H1 (cell line): ENCODE data around the gene ADPGK. TPM values are rescaled to one million over a fixed set of nuclear protein-coding genes. Genes with fewer than 3 reads are reported as not detected.

Experiments used
- CTCF ChIA-PET: fragments of 300-600 bp; sonication (Branson Sonifier 250); formaldehyde crosslinking; loops from one replicate; lab custom pipeline; 2021; ENCODE audit not compliant: partially characterized antibody; lab: Charles Lee
- POLR2A ChIA-PET: fragments of 300-600 bp; sonication (Branson Sonifier 250); formaldehyde crosslinking; loops from one replicate; lab custom pipeline; 2021; ENCODE audit warnings: inconsistent platforms; ENCODE audit not compliant: partially characterized antibody; lab: Charles Lee
- DNase-seq, 2 experiments: peaks; one replicate each; pipeline versions ENCODE4 v3.0.0 to v3.0.0-alpha.2; 2010 to 2022; ENCODE audit warnings: low spot score in 2 of 2, low read depth in 1 of 2, mixed read lengths in 1 of 2
- FAIRE-seq: peaks from 2 replicates; lab custom pipeline; 2011; peaks lifted over from hg19 to GRCh38; lab: Jason Lieb, UNC
- H2AFZ ChIP-seq: 2 replicates; pipeline ENCODE4 v1.8.1; 2012; ENCODE audit warnings: low read length, inconsistent platforms
- H2AK5ac ChIP-seq: 2 replicates; pipeline ENCODE4 v1.6.1; 2013; ENCODE audit warnings: low read depth, low read length
- H2BK120ac ChIP-seq: replicated peaks from 2 replicates; pipeline ENCODE3; 2013; ENCODE audit warnings: low read depth, low read length, inconsistent platforms
- H2BK12ac ChIP-seq: 2 replicates; pipeline ENCODE4 v1.6.1; 2013; ENCODE audit warnings: low read depth, low read length
- H2BK15ac ChIP-seq: 2 replicates; pipeline ENCODE4 v1.6.1; 2013; ENCODE audit warnings: low read length
- H2BK20ac ChIP-seq: 2 replicates; pipeline ENCODE4 v1.6.1; 2013; ENCODE audit warnings: low read length
- H2BK5ac ChIP-seq: 2 replicates; pipeline ENCODE4 v1.6.1; 2013; ENCODE audit warnings: low read depth, low read length
- H3K14ac ChIP-seq: 2 replicates; pipeline ENCODE4 v1.6.1; 2013; ENCODE audit warnings: inconsistent platforms; ENCODE audit not compliant: insufficient read length
- H3K18ac ChIP-seq: 2 replicates; pipeline ENCODE4 v1.6.1; 2013; ENCODE audit warnings: low read length; ENCODE audit errors: extremely low read depth
- H3K23ac ChIP-seq: 2 replicates; pipeline ENCODE4 v1.6.1; 2013; ENCODE audit warnings: inconsistent platforms; ENCODE audit not compliant: insufficient read length
- H3K23me2 ChIP-seq: 2 replicates; pipeline ENCODE4 v1.6.1; 2013; ENCODE audit warnings: low read depth, low read length
- H3K27ac ChIP-seq: 2 replicates; pipeline ENCODE4 v1.6.1; 2011; ENCODE audit warnings: low read depth, low read length, inconsistent platforms
- H3K27me3 ChIP-seq, 4 experiments: replicated peaks in 1 of 4; 1 replicate in 1 of 4; 2 replicates in 3 of 4; pipeline versions ENCODE4 v1.6.1 to v1.8.1; 2011 to 2013; ENCODE audit warnings: low read length in 3 of 4, mild to moderate bottlenecking in 3 of 4, inconsistent platforms in 2 of 4, mixed read lengths in 2 of 4, moderate library complexity in 1 of 4; ENCODE audit not compliant: control insufficient read depth in 3 of 4, insufficient read depth in 3 of 4; ENCODE audit errors: extremely low read depth in 1 of 4
- H3K36me3 ChIP-seq, 4 experiments: 2 replicates each; pipeline versions ENCODE4 v1.6.1 to v1.8.1; 2011 to 2013; ENCODE audit warnings: mild to moderate bottlenecking in 4 of 4, low read length in 3 of 4, moderate library complexity in 2 of 4, control low read depth in 1 of 4, inconsistent platforms in 1 of 4; ENCODE audit not compliant: insufficient read depth in 4 of 4, control insufficient read depth in 2 of 4
- H3K4ac ChIP-seq: replicated peaks from 2 replicates; pipeline ENCODE3; 2013; ENCODE audit warnings: low read length, low read depth, mixed read lengths, inconsistent platforms; ENCODE audit not compliant: insufficient read length
- H3K4me1 ChIP-seq, 4 experiments: replicated peaks in 1 of 4; 1 replicate in 1 of 4; 2 replicates in 3 of 4; pipeline versions ENCODE4 v1.6.1 to v1.8.1; 2011 to 2013; ENCODE audit warnings: low read length in 3 of 4, inconsistent platforms in 2 of 4, mixed read lengths in 1 of 4; ENCODE audit not compliant: insufficient read depth in 4 of 4, control insufficient read depth in 3 of 4
- H3K4me2 ChIP-seq, 2 experiments: 2 replicates each; pipeline versions ENCODE4 v1.6.1 to v1.8.1; 2011 to 2013; ENCODE audit warnings: low read depth in 2 of 2, low read length in 2 of 2, control low read depth in 1 of 2, inconsistent platforms in 1 of 2, mild to moderate bottlenecking in 1 of 2; ENCODE audit not compliant: insufficient read depth in 1 of 2
- H3K4me3 ChIP-seq, 4 experiments: fragments of 200-600, 300-600 bp in 1 of 4; sonication (generic), shearing (Covaris generic), sonication (Bioruptor Twin) in 1 of 4; 2 replicates each; pipeline versions ENCODE4 v1.5.1 to v1.8.1; 2011 to 2016; ENCODE audit warnings: low read length in 4 of 4, low read depth in 3 of 4, control low read depth in 2 of 4, inconsistent platforms in 2 of 4, mild to moderate bottlenecking in 2 of 4, mixed read lengths in 1 of 4, moderate library complexity in 1 of 4; ENCODE audit not compliant: insufficient read depth in 2 of 4; ENCODE audit errors: extremely low read depth in 1 of 4
- H3K56ac ChIP-seq: replicated peaks from 2 replicates; pipeline ENCODE3; 2013; ENCODE audit warnings: low read depth, mild to moderate bottlenecking, mixed read lengths, low read length, inconsistent platforms; ENCODE audit not compliant: insufficient read length
- H3K79me1 ChIP-seq: 2 replicates; pipeline ENCODE4 v1.6.1; 2013; ENCODE audit warnings: low read depth, low read length, control low read depth
- H3K79me2 ChIP-seq, 2 experiments: 2 replicates each; pipeline versions ENCODE4 v1.6.1 to v1.8.1; 2012 to 2013; ENCODE audit warnings: low read length in 2 of 2, mild to moderate bottlenecking in 2 of 2, inconsistent platforms in 1 of 2; ENCODE audit not compliant: insufficient read depth in 2 of 2, control insufficient read depth in 1 of 2
- H3K9ac ChIP-seq, 4 experiments: replicated peaks in 1 of 4; 1 replicate in 1 of 4; 2 replicates in 3 of 4; pipeline versions ENCODE4 v1.6.1 to v1.8.1; 2011 to 2013; ENCODE audit warnings: low read depth in 3 of 4, low read length in 3 of 4, control low read depth in 2 of 4, mild to moderate bottlenecking in 2 of 4, moderate library complexity in 2 of 4, inconsistent platforms in 1 of 4; ENCODE audit errors: extremely low read depth in 1 of 4
- H3K9me3 ChIP-seq, 2 experiments: 2 replicates each; pipeline versions ENCODE4 v1.6.1 to v1.8.1; 2012 to 2013; ENCODE audit warnings: mild to moderate bottlenecking in 2 of 2, moderate library complexity in 2 of 2, control low read depth in 1 of 2, inconsistent platforms in 1 of 2, low read depth in 1 of 2, low read length in 1 of 2, mixed read lengths in 1 of 2; ENCODE audit not compliant: insufficient read depth in 2 of 2
- H4K20me1 ChIP-seq, 2 experiments: replicated peaks in 1 of 2; 2 replicates each; pipeline versions ENCODE3 to v1.8.1; 2011 to 2013; ENCODE audit warnings: inconsistent platforms in 2 of 2, low read length in 2 of 2, mild to moderate bottlenecking in 1 of 2; ENCODE audit not compliant: insufficient read depth in 2 of 2, control insufficient read depth in 1 of 2
- H4K5ac ChIP-seq: 2 replicates; pipeline ENCODE4 v1.6.1; 2013; ENCODE audit warnings: low read length, low read depth, mixed read lengths, inconsistent platforms; ENCODE audit not compliant: insufficient read length
- H4K8ac ChIP-seq: 2 replicates; pipeline ENCODE4 v1.8.0; 2013; ENCODE audit warnings: mild to moderate bottlenecking, moderate library complexity, low read length, inconsistent platforms; ENCODE audit not compliant: insufficient read depth; ENCODE audit errors: extremely low read depth
- H4K91ac ChIP-seq: replicated peaks from 2 replicates; pipeline ENCODE3; 2013; ENCODE audit warnings: low read length, mixed read lengths, inconsistent platforms; ENCODE audit not compliant: insufficient read length
- EP300 ChIP-seq, 2 experiments: IDR thresholded peaks; 1 replicate in 1 of 2; 2 replicates in 1 of 2; pipeline ENCODE4 v1.6.1; 2011 to 2012; ENCODE audit warnings: low read depth in 2 of 2, low read length in 2 of 2, mild to moderate bottlenecking in 2 of 2, borderline replicate concordance in 1 of 2, inconsistent platforms in 1 of 2, moderate library complexity in 1 of 2
- GABPA ChIP-seq: IDR thresholded peaks from 2 replicates; pipeline ENCODE4 v1.6.1; 2011; ENCODE audit warnings: mild to moderate bottlenecking, low read length, moderate library complexity, borderline replicate concordance; ENCODE audit not compliant: insufficient read depth
- YY1 ChIP-seq: IDR thresholded peaks from 2 replicates; pipeline ENCODE4 v1.6.1; 2011; ENCODE audit warnings: low read depth, mild to moderate bottlenecking, low read length
- WGBS, 2 experiments: shearing (Covaris generic) in 1 of 2; methylation state at CpG; one replicate each; pipeline versions ENCODE4 v1.1.6 to v1.1.7; 2013 to 2015; ENCODE audit warnings: low lambda C conversion rate in 2 of 2, mixed read lengths in 2 of 2, inconsistent platforms in 1 of 2, low coverage in 1 of 2, missing lambda C conversion rate in 1 of 2; ENCODE audit not compliant: insufficient replicate concordance in 2 of 2, insufficient coverage in 1 of 2, insufficient read length in 1 of 2; ENCODE audit errors: extremely low coverage in 1 of 2, missing lambda C conversion rate in 1 of 2; 5-methylcytosine and 5-hydroxymethylcytosine counted together
- polyA plus RNA-seq, 7 experiments: library from polyadenylated mRNA; depleted of rRNA in 3 of 7; stranded (reverse) in 5 of 7; unstranded in 2 of 7; fragments of >200 nt in 5 of 7; fragments of 200-250 nt in 2 of 7; gene quantifications; 1 replicate in 5 of 7; 2 replicates in 1 of 7; 4 replicates in 1 of 7; pipeline versions ENCODE4 v1.2.1 to v1.2.3, GENCODE V29; 2011 to 2013; ENCODE audit warnings: missing spikeins in 2 of 7, mixed read lengths in 2 of 7
- total RNA-seq: library from RNA; stranded (reverse); fragmentation: NEBNext Ultra II Directional; extraction: Animal tissue kit (Norgen Biotek cat#: 25700); gene quantifications from 2 replicates; pipeline ENCODE4 v1.2.1, GENCODE V29; 2021

Gene ADPGK
- total and polyA plus RNA-seq, 2 of the 8 experiments (the other 6 are each of a cell fraction or from before 2014, with no cell fraction given), result 32.2 to 38.2 TPM

DNA sequence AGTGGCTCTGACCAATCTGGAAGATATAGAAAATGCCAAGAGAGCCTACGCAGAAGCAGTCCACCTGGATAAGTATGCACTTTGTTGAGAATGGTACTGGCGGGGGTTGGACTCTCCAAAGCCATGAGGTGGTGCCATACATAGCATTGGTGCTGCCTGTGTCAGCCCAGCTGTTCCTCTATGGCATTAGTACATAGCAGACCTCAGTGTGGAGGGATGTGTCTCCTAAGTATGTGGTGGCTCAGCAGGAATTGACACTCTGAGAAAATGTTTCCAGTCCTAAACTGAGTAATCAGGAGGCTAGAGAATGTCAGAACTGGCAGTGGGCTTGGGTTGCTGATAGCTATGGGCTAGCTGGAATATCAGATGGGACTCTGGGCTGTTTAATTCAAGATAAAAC is 48.4 kb downstream of the ADPGK start:
- H2BK20ac ChIP-seq, result no peak overlapping the region
- no peak overlapping the region for H2BK15ac ChIP-seq
- no peaks in the 10 kb centered on the region for H3K79me2 ChIP-seq
- H4K91ac ChIP-seq, result no peak overlapping the region
- H4K5ac ChIP-seq, result no peak overlapping the region
- ChIA-PET CTCF (interaction anchor here (1.2 to 3.1 kb wide), 5 partner anchors 10 to 51 kb away, joined by 3 to 19 read pairs (median 5); no protein-coding TSS in a partner anchor), POLR2A (interaction anchor here (2.3 kb wide), 1 partner anchor 11 kb away, joined by 7 read pairs; no protein-coding TSS in a partner anchor)
- no peak overlapping the region for H3K18ac ChIP-seq
- no peaks in the 10 kb centered on the region for H3K27me3 ChIP-seq
- no peak overlapping the region for H3K14ac ChIP-seq
- no peak overlapping the region for H3K4me2 ChIP-seq
- 93% methylated on average over 2 of the region's 2 CpGs; no CpG with 5 or more reads in 1 of the 2 experiments for WGBS, 2 experiments
- no peaks in the 10 kb centered on the region for H3K23me2 ChIP-seq
- no peak overlapping the region for H3K27ac ChIP-seq
- H3K79me1 ChIP-seq, result no peaks in the 10 kb centered on the region
- H3K9ac ChIP-seq, result no peak overlapping the region
- no peak overlapping the region for H4K8ac ChIP-seq
- H4K20me1 ChIP-seq, result no peaks in the 10 kb centered on the region
- no peak overlapping the region for H2AFZ ChIP-seq
- no peak overlapping the region for H2BK5ac ChIP-seq
- H3K4me1 ChIP-seq, result no peaks in the 10 kb centered on the region
- FAIRE-seq, result no peak
- H3K23ac ChIP-seq, result no peak overlapping the region
- H3K9me3 ChIP-seq, result no peaks in the 10 kb centered on the region
- H3K56ac ChIP-seq, result no peak overlapping the region
- no peak overlapping the region for H2BK120ac ChIP-seq
- no peak overlapping the region for H3K4me3 ChIP-seq
- no peak overlapping the region for H2AK5ac ChIP-seq
- no peak for DNase-seq
- H3K36me3 ChIP-seq, result peaks cover 7 to 29% (median 24%) of the 10 kb centered on the region in 4 experiments
- H2BK12ac ChIP-seq, result no peak overlapping the region
- no peak overlapping the region for H3K4ac ChIP-seq
- no peak for TF ChIP-seq GABPA
- no peak for TF ChIP-seq EP300 (IDR thresholded peaks at IDR 0.05; ENCODE audit: borderline replicate concordance in 1 of 2, low read depth in 2 of 2, low read length in 2 of 2)
- no peak for TF ChIP-seq YY1
